ENCODE measurements around the gene PDE2A.
A peak's percentile ranks its signal among the peaks of the same experiment; 100 is the strongest.
"Not testable (repeated sequence)": the region's sequence is repeated elsewhere in the genome, so short reads cannot be mapped to it uniquely, and the experiment has no call there.

Gene PDE2A

GRCh38 chr11:72569966-72570892 is 104.0 kb downstream of the PDE2A start:
- H3K27ac ChIP-seq = peak overlapping the region; percentile 80
- CTCF ChIA-PET = interaction anchor here (0.7 kb wide), 1 partner anchor 99 kb away, joined by 3 read pairs; no protein-coding TSS in a partner anchor
- DNase-seq (ENCODE audit: low spot score) = peak; percentile 70
- TF ChIP-seq, protein P1, sequence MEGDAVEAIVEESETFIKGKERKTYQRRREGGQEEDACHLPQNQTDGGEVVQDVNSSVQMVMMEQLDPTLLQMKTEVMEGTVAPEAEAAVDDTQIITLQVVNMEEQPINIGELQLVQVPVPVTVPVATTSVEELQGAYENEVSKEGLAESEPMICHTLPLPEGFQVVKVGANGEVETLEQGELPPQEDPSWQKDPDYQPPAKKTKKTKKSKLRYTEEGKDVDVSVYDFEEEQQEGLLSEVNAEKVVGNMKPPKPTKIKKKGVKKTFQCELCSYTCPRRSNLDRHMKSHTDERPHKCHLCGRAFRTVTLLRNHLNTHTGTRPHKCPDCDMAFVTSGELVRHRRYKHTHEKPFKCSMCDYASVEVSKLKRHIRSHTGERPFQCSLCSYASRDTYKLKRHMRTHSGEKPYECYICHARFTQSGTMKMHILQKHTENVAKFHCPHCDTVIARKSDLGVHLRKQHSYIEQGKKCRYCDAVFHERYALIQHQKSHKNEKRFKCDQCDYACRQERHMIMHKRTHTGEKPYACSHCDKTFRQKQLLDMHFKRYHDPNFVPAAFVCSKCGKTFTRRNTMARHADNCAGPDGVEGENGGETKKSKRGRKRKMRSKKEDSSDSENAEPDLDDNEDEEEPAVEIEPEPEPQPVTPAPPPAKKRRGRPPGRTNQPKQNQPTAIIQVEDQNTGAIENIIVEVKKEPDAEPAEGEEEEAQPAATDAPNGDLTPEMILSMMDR (conservative IDR thresholded peaks at IDR 0.05; ENCODE audit: low read depth) = no peak
- POLR2A ChIA-PET (ENCODE audit: low non-redundant PET) = no interaction called here

DNA sequence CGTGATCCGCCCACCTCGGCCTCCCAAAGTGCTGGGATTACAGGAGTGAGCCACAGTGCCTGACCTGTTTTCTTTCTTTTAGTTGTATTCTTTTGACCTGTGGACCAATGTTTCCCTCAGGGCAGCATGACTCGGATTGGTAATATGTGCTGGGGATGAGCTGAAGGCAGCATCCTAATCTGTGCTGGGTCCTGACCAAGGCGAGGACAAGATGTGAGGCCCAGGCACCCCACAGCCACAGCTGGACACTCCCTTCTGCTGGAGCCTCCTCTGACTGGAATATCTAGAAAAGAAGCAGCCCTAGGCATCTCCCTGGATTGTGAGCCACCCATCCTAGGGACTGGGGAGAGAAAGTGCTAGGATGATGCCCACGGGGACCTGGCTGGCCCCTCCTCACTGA is 105.4 kb downstream of the PDE2A start:
- TF ChIP-seq, protein P1 (conservative IDR thresholded peaks at IDR 0.05; ENCODE audit: low read depth) = no peak
- H3K27ac ChIP-seq = peak overlapping the region; percentile 80
- POLR2A ChIA-PET (ENCODE audit: low non-redundant PET) = no interaction called here
- CTCF ChIA-PET = interaction anchor here (0.6 to 0.7 kb wide), 2 partner anchors 8 to 97 kb away, joined by 3 to 4 read pairs; no protein-coding TSS in a partner anchor
- DNase-seq (ENCODE audit: low spot score) = no peak

DNA sequence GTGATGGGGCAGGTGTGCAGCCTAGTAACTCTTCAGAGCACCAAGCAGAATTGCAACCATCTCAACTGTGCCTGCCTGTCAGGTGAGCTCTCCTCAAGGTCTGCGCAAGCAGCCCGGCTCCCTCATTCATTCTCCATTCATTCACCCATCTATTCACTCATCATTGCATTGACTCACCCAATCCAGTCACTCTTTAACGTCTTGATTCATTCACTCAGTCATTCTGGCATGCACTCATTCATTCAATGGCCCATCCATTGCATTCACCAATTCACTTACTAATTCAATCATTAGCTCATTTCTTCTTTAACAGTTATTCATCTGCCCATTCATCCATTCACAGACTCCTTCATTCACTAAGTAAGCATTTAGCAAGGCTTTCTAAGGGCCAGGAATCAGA is 111.8 kb downstream of the PDE2A start:
- ChIA-PET POLR2A (ENCODE audit: low non-redundant PET) (no interaction called here), CTCF (interaction anchor here (0.7 kb wide), 1 partner anchor 644 kb away, joined by 3 read pairs; no protein-coding TSS in a partner anchor)

DNA sequence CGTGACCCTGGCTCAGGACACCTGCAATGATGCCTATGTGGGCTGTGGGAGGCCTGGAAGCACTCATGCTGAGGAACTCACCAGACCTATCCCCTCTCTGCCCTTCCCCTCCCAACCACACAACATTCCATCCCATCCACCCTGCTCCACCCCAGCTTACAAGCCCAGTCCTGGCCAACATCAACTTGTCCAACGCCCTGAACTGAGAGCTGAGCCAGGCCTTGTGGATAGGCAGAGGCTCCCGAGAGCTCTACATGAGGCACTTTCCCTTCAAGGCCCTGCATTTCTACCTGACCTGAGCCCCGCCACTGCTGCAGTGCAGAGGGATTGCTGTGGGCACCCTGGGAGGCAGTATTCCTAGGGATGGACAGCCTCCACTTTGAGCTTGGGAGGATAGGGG is 112.4 kb downstream of the PDE2A start:
- TF ChIP-seq, protein P1 (conservative IDR thresholded peaks at IDR 0.05; ENCODE audit: low read depth) = no peak
- ChIA-PET CTCF (interaction anchor here (0.7 kb wide), 1 partner anchor 24 kb away, joined by 3 read pairs; no protein-coding TSS in a partner anchor), POLR2A (ENCODE audit: low non-redundant PET) (no interaction called here)
- DNase-seq (ENCODE audit: low spot score) = no peak
- peak overlapping the region; percentile 4; the same call in 1 of the 2 replicates for H3K27ac ChIP-seq

More for the DNA sequence above, 111.8 kb downstream of the PDE2A start:
- TF ChIP-seq, protein P1 (conservative IDR thresholded peaks at IDR 0.05; ENCODE audit: low read depth) = no peak
- H3K27ac ChIP-seq = no peak overlapping the region
- DNase-seq (ENCODE audit: low spot score) = no peak

GRCh38 chr11:72560864-72561263 is 113.4 kb downstream of the PDE2A start:
- CTCF ChIA-PET = interaction anchor here (0.5 to 0.6 kb wide), 2 partner anchors 8 to 29 kb away, joined by 3 to 4 read pairs; no protein-coding TSS in a partner anchor
- POLR2A ChIA-PET (ENCODE audit: low non-redundant PET); DNase-seq (ENCODE audit: low spot score); H3K27ac ChIP-seq: not testable (repeated sequence)

GRCh38 chr11:72556433-72556832 is 117.8 kb downstream of the PDE2A start:
- ChIA-PET POLR2A (ENCODE audit: low non-redundant PET) (no interaction called here), CTCF (interaction anchor here (0.6 kb wide), 3 partner anchors 11 to 849 kb away, joined by 3 read pairs; no protein-coding TSS in a partner anchor)
- TF ChIP-seq, protein P1 (conservative IDR thresholded peaks at IDR 0.05; ENCODE audit: low read depth) = no peak
- no peak for DNase-seq (ENCODE audit: low spot score)
- H3K27ac ChIP-seq = no peak overlapping the region

DNA sequence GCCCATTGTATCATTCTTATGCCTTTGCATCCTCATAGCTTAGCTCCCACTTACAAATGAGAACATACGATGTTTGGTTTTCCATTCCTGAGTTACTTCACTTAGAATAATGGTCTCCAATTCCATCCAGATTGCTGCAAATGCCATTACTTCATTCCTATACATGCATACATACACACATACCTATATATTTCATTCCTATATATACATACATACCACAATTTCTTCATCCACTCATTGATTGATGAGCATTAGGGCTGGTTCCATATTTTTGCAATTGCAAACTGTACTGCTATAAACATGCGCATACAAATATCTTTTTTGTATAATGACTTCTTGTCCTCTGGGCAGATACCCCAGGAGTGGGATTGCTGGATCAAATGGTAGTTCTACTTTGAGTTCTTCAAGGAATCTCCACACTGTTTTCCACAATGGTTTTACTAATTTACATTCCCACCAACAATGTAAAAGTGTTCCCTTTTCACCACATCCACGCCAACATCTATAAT is 119.2 kb downstream of the PDE2A start:
- CTCF ChIA-PET = not testable (repeated sequence)

More for the DNA sequence above, 119.2 kb downstream of the PDE2A start:
- H3K27ac ChIP-seq; POLR2A ChIA-PET (ENCODE audit: low non-redundant PET); DNase-seq (ENCODE audit: low spot score): not testable (repeated sequence)
